ENCODE data around the gene CENPB.

Gene CENPB

DNA sequence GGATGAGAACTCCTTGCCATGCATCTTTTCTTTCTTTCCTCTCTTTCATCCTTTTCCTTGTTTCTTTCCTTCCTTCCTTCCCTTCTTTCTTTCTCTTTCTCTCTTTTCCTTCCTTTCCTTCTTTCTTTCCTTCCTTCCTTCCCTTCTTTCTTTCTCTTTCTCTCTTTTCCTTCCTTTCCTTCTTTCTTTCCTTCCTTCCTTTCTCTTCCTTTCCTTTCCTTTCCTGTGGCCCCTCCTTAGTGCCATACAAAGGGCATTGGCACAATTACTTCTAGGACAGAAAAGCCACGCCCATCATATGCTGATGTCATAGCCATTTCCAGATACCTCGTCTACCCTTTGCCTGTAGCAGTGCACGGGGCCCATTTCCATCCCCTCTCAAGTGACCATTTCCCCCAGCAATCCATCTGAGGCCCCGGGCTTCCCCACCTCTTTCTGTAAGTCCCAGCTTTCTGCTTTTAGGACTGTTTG, 2.2 kb upstream of the CENPB start:
- DNase-seq (ENCODE audit: low spot score) = no peak

DNA sequence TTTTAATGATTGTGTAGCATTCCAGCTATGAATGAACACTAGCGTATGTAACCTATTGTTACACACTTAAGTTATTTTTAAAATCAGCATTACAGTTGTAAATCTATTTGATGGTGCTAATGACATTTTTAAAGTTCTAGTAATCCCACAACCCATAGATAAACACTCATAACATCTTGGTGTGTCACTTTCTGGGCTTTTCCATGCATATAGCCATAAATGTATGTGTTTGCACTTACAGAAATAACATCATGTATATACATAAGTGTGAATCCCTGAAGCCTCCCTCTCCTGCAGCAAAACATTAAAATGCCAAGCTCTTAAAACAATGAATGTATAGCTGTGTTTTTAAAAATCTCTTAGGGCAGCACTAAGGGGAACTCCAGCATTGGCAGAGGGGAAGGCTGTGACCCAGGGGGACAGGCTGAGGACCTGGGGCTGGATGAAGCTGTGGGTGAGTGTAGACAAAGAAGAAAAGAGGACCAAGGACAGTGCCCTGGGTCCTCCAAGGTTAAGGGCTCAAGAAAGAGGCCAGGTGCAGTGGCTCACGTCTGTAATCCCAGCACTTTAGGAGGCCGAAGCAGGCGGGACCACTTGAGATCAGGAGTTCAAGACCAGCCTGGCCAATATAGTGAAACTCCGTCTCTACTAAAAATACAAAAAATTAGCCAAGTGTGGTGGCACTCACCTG, 929 bp upstream of the CENPB start:
- DNase-seq (ENCODE audit: low spot score) = no peak

DNA sequence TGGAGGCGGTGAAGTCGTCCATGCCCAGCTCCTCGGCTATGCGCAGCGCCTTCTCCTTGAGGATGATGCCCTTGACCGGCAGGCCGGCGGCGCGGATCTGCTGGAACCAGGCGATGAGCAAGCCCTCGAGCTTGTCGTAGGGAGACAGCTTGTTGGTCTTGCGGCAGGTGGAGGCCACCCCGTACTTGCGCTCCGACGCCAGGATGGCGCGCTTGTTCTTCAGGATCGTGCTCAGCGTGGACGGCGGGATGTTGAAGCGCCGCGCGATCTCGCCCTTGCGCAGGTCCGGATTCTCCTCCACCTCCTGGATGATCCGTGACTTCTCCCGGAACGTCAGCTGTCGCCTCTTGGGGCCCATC, 435 bp downstream of the CENPB start:
- peak; percentile 41 for DNase-seq (ENCODE audit: low spot score)

DNA sequence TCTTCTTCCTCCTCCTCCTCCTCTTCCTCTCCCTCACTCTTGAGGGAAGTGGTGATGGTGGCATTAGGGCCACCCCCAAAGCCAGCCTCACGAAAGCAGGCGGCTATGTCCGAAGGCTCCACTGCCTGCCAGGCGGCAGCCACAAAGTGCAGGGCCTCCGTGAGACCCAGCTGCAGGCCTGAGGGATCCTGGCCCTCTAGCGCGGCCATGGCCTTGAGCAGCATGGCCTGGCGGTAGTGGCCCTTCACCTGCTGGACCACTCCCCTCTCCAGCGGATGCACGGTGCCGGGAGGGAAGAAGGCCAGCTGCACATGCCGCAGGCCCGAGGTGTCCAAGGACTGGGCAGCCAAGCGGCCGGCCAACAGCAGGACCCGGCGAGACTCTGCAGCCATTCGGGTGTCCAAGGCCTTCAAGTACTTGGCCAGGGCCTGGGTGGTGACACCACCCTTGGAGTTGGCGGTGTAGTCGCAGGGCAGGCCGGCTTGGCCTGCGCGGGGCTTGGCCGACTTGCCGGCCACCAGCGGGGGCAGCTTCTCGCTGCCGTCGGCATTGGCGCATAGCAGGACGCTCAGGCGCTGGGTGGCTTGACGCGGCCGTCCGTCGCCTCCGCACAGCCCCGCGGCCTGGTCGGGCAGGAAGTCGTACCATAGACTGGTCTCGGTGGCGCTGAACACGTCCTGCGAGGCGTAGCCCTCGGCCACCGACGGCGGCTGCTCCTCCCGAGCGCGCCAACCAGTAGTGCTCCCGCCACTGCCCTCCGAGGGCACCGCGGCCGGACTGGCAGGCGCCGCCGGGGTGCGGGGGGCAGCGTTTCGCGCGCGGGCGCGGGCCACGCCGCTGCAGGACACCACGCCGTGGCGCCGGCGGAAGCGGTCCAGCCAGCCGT, 1.1 kb downstream of the CENPB start:
- no peak for DNase-seq (ENCODE audit: low spot score)

DNA sequence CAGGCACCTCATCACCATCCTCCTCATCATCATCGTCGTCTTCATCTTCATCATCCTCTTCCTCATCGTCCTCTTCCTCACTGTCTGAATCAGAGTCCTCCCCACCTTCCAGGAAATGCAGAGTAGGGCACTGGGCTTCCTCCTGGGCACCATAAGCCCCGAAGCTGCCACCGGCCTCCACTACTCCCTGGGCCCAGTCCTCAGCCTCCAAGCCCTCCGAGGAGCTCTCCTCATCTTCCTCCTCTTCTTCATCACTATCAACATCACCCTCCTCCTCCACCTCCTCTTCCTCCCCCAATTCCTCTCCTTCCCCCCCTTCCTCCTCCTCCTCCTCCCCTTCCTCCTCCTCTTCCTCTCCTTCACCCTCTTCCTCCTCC, 1.7 kb downstream of the CENPB start:
- no peak for DNase-seq (ENCODE audit: low spot score)

DNA sequence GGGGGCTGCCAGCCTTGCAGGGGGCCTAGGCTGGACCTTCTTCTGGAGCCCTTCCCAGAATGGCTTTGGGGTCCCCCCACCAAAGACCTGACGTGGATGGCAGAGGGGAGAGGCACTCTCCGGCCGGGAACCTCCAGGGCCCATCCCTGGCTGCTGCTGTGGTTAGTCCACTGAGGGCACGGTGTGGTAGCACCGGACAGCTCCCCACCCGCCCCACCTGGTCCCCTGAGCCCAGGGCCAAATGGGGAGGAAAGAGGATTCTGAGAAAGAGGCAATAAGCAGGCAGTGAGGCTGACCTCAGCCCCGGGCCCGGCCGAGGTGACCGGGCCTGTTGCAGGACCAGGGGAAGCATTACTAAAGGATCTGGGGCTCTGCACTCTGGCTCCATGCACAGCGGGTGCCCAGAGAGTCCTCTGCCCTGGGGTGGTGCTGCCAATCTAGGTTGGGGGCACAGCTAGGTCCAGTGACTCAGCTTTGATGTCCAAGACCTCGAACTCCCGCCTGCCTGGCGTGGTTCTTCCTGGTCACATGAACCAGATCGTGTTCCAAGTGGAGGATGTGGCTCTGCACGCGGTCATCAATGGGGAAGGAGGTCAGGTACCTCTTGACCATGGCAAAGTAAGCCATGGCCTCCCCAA, 2.2 kb downstream of the CENPB start:
- no peak for DNase-seq (ENCODE audit: low spot score)

DNA sequence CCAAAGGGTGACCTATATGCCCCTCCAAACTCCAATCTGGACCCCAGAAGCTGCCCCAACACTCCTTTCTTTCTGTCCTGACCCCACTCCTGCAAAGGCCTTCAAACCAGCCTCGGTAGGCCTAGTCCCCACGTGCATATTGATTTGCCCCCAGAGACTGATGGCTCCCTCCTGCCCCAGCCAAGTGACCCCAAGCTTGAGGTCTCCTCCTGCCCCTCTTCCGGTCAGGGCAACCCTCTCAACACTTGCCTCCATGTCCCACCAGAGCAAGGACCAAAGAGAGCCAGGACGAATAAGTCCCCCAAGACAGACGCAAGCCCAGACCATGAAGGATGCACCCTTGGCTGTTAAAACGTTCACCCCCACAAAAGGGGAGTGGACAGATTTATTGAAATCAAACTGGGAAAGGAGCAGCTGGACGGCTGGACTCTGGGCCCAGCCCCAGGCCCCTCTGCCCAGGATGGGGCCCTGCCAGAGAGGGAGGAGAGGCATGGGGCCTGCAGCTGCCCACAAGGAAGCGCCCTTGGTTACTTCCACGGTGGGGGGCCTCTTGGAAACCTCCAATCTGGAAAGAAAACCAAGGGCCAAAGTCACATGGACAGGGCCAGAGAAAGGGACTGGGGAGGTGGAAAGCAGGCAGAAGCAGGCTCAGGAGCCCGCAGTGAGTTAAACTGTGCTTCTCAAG, 2.9 kb downstream of the CENPB start:
- DNase-seq (ENCODE audit: low spot score) = no peak

DNA sequence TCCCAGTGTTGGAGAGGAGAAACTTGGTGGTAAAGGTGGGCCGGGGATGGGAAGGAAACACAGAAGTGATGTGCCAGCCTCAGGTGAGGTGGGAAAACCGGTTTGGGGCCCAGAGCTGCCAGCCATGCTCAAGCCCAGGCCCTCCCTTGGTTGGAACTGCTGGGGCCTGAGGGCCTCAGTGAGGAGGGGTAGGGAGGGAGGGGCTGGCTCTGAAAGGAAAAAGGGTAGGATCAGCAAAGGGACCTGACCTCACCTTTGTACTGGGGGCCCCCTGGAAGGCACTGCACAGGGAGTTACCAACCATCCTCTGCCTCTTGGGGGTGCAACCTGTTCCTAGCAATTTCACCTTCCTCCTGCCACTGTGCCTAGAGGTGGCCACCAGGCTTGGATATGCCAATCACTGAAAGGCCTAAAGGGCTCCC, 3.5 kb downstream of the CENPB start:
- no peak for DNase-seq (ENCODE audit: low spot score)

DNA sequence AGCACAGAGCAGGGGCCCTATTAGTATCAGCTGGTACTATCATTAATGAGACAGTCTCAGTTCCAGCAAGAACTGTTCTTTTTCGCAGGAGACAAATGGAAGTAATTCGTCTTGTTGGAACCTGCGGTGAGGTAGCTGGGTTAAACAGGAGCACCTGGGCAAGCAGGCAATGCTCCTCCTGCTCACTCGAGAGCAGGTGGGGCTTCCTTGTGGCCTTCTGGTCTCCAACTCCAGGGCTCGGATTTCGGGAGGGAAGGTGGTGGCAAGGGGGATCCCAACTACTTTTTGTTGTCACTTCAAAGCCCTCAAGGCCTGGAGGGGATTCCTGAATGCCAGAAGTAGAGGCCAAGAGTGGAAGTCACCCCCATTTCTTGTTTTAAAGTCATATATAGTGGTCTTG, 3.9 kb downstream of the CENPB start:
- no peak for DNase-seq (ENCODE audit: low spot score)

DNA sequence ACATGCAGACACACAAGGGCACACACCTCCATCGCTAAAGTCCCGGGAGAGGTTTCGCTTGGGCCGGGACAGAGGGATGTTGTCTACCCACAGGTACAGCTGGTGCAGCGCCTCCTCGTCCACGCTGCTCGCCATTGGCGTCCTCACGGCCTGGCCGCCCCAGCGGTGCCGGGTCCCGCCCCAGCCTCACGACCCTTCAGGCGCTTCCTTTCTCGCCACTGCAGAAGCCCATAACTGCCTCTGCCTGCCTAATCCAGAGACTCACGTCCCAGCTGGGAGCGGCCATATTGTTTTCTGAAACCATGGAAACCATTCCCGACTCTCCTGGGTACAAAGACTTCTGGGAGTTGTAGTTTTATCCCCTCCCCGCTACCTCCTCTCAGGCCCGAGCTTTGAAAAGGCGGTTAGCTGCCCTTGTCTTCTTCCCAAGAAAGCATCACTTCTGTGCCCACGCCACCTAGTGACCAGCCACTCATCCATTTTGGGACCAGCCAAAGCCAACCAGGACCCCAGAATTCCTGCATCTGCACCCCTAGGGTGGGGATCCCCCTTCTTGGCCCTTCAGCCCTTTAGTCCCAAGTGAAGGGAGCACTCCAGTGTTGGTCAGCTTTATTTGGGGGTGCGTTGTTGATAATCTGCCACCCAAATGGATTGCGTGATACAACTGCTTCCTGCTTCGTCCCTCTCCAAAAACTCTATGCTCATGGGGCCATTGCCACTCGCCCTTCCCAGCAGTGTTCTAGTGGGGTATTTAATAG, 5.2 kb downstream of the CENPB start, which contains the start of gene SPEF1:
TSS of gene SPEF1 (minus strand) at position 296 of the 758 bp plus-strand sequence. CDS start at position 135, 161 bp downstream.
- DNase-seq (ENCODE audit: low spot score) = peak; percentile 71

DNA sequence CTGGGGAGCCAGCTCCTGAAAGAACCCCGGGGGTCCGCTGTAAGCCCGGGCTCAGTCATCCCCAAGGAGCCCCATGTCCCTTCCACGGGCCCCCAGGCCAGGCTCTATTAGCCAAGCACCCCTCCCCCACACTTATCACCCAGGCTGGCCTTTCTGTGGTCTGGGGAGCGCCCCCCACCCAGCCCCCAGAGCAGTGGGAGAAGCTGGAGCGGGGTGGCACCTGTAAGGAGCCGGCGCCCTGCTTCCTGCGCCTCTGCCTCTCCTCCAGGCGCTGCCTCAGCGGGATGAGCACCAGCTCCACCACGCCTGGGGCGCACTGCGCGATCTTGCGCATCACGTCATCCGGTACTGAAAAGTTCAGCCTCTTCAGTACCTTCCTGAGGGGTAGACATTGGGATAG, 7.6 kb downstream of the CENPB start:
- DNase-seq (ENCODE audit: low spot score) = no peak

DNA sequence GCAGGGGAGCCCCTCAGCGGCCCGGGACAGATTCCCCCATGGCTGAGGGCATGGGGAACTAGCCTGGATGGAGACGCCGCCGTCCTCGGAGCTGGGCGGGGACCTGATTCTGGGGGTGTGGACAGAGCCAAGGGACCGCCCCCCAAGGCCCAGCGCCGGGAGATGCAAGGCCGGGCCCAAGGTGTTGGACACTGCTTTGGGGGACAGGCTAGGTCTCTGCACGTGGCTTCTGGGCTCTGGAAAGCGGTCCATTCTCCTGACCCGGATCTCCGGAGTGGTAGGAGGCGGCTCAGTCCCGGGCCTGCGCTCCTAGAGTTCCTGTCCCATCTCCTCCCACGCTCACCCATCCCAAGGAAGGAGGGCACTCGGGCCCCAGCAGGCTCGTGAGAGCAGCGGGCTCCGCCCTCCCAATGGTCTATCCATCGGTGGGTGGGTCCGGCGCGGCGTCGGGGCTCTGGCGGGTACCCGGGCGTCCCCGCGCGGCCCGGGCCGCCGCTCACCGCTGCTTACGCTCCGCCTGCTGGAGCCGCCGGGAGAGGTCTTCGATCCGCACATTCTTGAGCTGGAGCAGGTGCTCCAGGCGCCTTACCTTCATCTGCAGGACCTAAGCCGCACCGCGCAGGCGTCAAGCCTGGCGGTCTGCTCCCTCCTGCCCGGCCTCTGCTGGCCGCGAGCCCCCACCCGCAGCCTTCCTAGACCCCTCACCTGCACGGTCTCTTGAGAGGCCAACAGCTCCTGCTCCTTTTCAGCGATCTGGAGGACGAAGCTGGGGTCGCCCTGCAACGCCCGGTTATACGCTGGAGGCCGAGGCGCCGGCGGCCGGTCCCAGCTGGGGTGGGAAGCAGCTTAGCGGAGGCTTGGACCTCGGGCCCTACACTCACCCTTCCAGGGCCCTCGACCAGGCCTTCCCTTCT, 8.6 kb downstream of the CENPB start:
- DNase-seq (ENCODE audit: low spot score) = no peak

DNA sequence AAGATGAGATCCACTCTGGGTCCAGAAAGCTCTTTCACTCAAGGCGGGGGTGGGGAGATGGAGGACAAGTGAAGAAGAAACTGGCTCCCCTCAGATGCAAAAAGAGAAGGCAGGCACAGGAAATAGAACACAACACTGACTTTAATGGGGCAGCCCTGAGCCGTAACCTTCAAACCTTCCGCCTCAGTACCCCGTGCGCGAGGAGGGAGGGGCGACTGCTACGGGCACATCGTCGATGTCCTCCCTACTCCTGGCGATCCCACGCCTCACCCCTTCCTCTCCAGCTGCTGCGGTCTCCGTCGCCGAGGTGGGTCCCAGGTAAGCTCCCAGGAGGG, 9.2 kb downstream of the CENPB start:
- no peak for DNase-seq (ENCODE audit: low spot score)

DNA sequence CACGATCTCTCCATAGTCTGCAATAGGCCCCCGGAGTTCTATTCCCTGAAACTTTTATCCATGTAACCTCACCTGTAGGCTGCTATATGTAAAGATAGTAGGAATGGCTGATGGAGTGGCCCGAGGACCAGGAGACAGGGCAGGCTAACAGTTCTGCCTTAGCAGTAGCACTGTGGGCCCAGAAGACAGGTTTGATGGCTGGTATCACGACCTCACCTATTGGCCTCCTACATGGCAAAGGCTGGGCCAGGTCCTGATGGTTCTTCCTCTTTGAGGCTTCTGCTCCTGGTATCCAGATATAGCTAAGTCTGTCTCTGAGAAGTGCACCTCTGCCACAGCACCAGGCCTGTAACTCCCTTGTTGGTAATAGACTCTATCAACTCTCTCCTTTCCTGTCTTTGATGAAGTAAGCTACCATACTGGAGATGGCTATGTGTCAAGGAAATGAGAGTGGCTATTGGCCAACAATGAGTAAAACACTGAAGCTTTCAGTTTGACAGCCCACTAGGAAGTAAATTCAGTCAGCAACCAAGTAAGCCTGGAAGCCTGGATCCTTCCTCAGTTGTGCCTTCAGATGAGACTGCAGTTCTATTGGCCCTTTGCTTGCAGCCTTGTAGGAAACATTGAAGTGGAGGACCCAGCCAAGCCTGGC, 11.0 kb downstream of the CENPB start:
- no peak for DNase-seq (ENCODE audit: low spot score)

DNA sequence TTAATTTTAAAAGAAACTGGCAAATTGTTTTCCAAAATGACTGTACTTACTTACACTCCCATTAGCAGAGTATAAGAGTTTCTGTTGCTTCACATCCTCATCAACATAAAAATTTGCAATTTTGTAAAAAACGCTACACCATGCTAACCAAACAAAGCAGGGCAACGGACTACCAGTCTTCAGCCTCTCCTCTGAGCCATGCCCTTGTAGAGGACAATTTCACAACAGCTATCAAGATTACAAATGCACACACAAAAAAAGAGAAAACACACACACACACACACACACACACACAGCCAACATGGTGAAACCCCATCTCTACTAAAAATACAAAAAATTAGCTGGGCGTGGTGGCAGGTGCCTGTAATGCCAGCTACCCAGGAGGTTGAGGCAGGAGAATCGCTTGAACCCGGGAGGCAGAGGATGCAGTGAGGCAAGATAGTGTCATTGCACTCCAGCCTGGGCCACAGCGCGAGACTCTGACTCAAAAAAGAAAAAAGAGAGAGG, 14.9 kb downstream of the CENPB start:
- no peak for DNase-seq (ENCODE audit: low spot score)

DNA sequence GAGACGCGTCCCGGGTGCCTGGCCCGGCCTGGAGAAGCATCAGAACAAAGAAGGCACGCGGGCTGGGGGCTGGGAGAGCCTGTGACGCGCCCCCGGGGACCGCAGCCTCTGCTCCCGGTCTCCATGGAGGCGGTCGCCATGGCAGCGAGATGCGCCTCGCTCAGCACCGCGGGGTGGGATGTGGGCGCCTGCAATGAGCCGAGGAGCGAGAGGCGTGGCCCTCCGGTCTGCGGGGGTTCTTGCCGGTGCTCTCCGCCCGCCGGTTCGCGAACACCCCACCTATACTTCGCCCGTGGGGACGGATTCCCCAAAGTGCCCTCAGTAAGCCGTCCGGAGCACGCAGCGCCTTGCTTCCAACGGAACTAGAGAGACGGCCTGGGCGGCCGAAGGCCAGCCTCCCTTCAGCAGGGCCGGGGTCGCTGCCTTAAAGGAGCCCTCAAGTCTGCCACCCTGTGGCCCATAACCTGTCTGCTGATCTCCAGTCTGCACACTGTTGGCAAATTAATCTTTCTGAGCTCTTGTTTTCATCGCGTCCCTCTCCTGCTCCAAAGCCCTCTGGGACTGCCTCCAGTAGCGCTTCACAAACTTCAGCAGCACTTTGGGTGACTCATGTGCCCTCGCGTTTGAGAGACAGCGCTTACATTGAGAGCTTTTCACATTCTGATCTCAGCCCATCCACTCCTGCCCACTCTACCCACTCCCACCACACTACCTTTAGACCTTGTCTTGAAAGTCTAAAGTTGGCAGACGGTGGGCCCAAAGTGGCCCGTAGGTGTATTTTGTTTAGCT, 18.0 kb downstream of the CENPB start:
- peak; percentile 68 for DNase-seq (ENCODE audit: low spot score)

DNA sequence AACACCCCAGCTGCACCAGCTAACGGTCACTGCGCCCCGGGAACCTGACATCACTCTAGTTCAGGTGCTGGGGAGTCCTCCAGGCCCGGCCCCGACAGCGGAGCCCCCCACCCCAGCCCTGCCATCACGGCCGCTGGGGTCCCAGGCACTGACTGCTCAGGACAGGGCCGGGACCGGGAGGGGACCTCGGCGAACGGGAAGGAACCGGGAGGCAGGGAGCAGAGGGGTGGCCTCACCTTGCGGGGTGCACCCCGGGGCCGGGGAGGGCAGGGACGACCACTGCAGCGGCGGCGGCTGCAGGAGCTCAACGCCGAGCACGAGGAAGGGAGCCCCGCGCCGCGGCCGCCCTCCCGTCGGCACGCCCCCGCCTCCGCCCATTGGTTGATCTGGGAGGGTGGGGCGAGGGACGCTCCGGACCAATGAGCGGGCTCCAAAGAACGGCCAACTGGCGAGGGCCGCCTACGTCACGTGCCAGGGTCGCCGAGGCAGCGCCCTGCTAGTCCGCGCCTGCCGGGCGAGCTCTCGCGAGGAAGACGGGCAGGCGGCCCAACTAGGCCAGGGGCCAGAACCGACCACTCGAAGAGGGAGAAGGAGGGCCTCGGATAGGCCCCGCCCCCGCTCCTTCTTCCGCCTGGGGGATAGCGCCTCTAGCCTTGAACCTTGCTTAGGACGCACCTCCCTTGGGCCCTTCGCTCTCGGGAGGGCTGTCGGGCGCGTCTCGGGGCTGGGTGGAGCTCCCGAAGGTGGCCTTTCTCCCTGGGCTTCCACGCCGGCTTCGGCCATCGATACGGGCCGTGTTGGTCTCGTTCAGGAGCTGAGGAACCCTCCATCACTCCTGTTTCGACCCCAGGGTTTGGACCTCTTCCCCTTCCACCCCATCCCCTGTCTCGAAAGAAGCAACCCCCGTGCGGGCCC, 18.9 kb downstream of the CENPB start, which contains the start of gene ADISSP:
TSS of gene ADISSP (minus strand) at position 327 of the 915 bp plus-strand sequence. CDS start 7,653 bp downstream, outside the sequence.
- DNase-seq (ENCODE audit: low spot score) = peak; percentile 99

DNA sequence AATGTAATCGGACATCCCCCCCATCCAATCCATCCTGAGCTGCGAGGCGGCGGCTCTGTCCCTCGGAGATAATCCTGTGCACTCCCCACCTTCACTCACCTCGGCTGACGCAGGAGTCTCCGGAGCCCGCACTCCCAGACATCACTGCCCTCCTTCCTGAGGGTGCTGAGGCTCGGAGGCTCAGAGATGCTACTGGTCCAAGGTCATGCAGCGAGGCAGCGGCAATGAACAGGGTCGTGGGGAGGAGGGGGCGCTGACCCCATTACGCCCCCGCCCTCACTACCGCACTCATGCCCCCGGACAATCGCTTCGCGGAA, 19.5 kb downstream of the CENPB start:
- DNase-seq (ENCODE audit: low spot score) = no peak

All from activated CD4-positive, alpha-beta T cell treated with anti-CD3 and anti-CD28 coated beads, Interleukin-2, Interleukin-4, amounts not matched to agents 100 ng/mL and 50 ng/mL, durations not matched to agents 16 hours and 8 hours (primary cell).